Liver (tissue), 9 donors: ENCODE results near the gene UHMK1. TPM values are rescaled to one million over a fixed set of nuclear protein-coding genes. Genes with fewer than 3 reads are reported as not detected.

Source experiments
- DNase-seq: peaks from one replicate; pipeline ENCODE4 v3.0.0-alpha.2; 2017; ENCODE audit warnings: low spot score
- H3K27ac ChIP-seq, 2 donors: one replicate each; pipeline ENCODE4 v1.7.0; 2013; ENCODE audit warnings: inconsistent platforms in 2 of 2, low read length in 2 of 2, control low read depth in 1 of 2, low read depth in 1 of 2, mild to moderate bottlenecking in 1 of 2
- H3K27me3 ChIP-seq, 4 donors: one replicate each; pipeline versions ENCODE4 v1.6.1 to v1.7.0; 2013; ENCODE audit warnings: low read length in 3 of 4, inconsistent platforms in 1 of 4, mild to moderate bottlenecking in 1 of 4, moderate library complexity in 1 of 4; ENCODE audit not compliant: control insufficient read depth in 4 of 4, insufficient read depth in 4 of 4
- H3K36me3 ChIP-seq, 4 donors: one replicate each; pipeline versions ENCODE4 v1.6.1 to v1.7.0; 2013; ENCODE audit warnings: low read length in 3 of 4, mild to moderate bottlenecking in 3 of 4, low read depth in 1 of 4, moderate library complexity in 1 of 4; ENCODE audit not compliant: control insufficient read depth in 4 of 4, insufficient read depth in 3 of 4
- H3K4me1 ChIP-seq, 4 donors: one replicate each; pipeline versions ENCODE4 v1.6.1 to v1.7.0; 2013; ENCODE audit warnings: low read length in 3 of 4, mild to moderate bottlenecking in 3 of 4, moderate library complexity in 1 of 4; ENCODE audit not compliant: control insufficient read depth in 4 of 4, insufficient read depth in 4 of 4
- H3K4me3 ChIP-seq, 3 donors: one replicate each; pipeline versions ENCODE4 v1.6.1 to v1.7.0; 2013; ENCODE audit warnings: low read length in 3 of 3, control low read depth in 1 of 3, low read depth in 1 of 3, mild to moderate bottlenecking in 1 of 3
- H3K9ac ChIP-seq, 2 donors: one replicate each; pipeline ENCODE4 v1.7.0; 2013; ENCODE audit warnings: low read length in 2 of 2, mild to moderate bottlenecking in 2 of 2, moderate library complexity in 2 of 2, control low read depth in 1 of 2, low read depth in 1 of 2
- H3K9me3 ChIP-seq, 4 donors: one replicate each; pipeline versions ENCODE4 v1.6.1 to v1.7.0; 2013; ENCODE audit warnings: low read length in 3 of 4; ENCODE audit not compliant: control insufficient read depth in 4 of 4
- EGR1 ChIP-seq, 2 donors: IDR thresholded peaks; 2 replicates each; pipeline ENCODE4 v1.6.1; 2016 to 2018; ENCODE audit warnings: antibody characterized with exemption in 2 of 2, low read depth in 2 of 2
- FOXA1 ChIP-seq: IDR thresholded peaks from 2 replicates; pipeline ENCODE4 v1.6.1; 2016; ENCODE audit warnings: antibody characterized with exemption
- FOXA2 ChIP-seq: IDR thresholded peaks from 2 replicates; pipeline ENCODE4 v1.6.1; 2016; ENCODE audit warnings: antibody characterized with exemption
- GABPA ChIP-seq, 2 donors: IDR thresholded peaks in 1 of 2; conservative IDR thresholded peaks in 1 of 2; 2 replicates each; pipeline ENCODE4 v1.6.1; 2016; ENCODE audit warnings: antibody characterized with exemption in 2 of 2, mild to moderate bottlenecking in 1 of 2, moderate library complexity in 1 of 2
- HNF4A ChIP-seq, 2 donors: conservative IDR thresholded peaks; 2 replicates each; pipeline ENCODE4 v1.6.1; 2016; ENCODE audit warnings: antibody characterized with exemption in 2 of 2, mild to moderate bottlenecking in 2 of 2
- HNF4G ChIP-seq: IDR thresholded peaks from 2 replicates; pipeline ENCODE4 v1.6.1; 2016; ENCODE audit warnings: antibody characterized with exemption
- JUND ChIP-seq, 2 donors: IDR thresholded peaks; 2 replicates each; pipeline ENCODE4 v1.6.1; 2016; ENCODE audit warnings: antibody characterized with exemption in 2 of 2
- NR2F2 ChIP-seq: IDR thresholded peaks from 2 replicates; pipeline ENCODE4 v1.6.1; 2016; ENCODE audit warnings: antibody characterized with exemption
- RAD21 ChIP-seq, 2 donors: IDR thresholded peaks; 2 replicates each; pipeline ENCODE4 v1.6.1; 2016; ENCODE audit warnings: antibody characterized with exemption in 2 of 2, mild to moderate bottlenecking in 2 of 2
- RXRA ChIP-seq, 2 donors: IDR thresholded peaks; 2 replicates each; pipeline ENCODE4 v1.6.1; 2017 to 2018; ENCODE audit warnings: antibody characterized with exemption in 2 of 2, mild to moderate bottlenecking in 1 of 2
- SP1 ChIP-seq: IDR thresholded peaks from 2 replicates; pipeline ENCODE4 v1.6.1; 2018; ENCODE audit warnings: antibody characterized with exemption, mild to moderate bottlenecking
- TAF1 ChIP-seq: conservative IDR thresholded peaks from 2 replicates; pipeline ENCODE4 v1.6.1; 2016; ENCODE audit warnings: antibody characterized with exemption, mild to moderate bottlenecking
- WGBS: extraction: QIAGEN DNeasy Blood & Tissue Kit; methylation state at CpG from one replicate; pipeline ENCODE4 v1.1.7; 2013; 5-methylcytosine and 5-hydroxymethylcytosine counted together
- polyA plus RNA-seq, 2 donors: library from polyadenylated mRNA; stranded (reverse) in 1 of 2; unstranded in 1 of 2; fragments of 200-250 nt in 1 of 2; fragments of >200 nt in 1 of 2; fragmentation: Nextera tagmentation in 1 of 2; extraction: Ambion mirVana in 1 of 2; gene quantifications; one replicate each; pipeline versions ENCODE4 v1.2.1 to v1.2.3, GENCODE V29; 2013 to 2015
- total RNA-seq, 2 donors: library from RNA; depleted of rRNA; stranded (reverse); fragments of >200 nt; gene quantifications; one replicate each; pipeline ENCODE4 v1.2.3, GENCODE V29; 2014
- TF ChIP-seq, protein P1 (sequence below): IDR thresholded peaks from 2 replicates; pipeline ENCODE4 v1.6.1; 2016; ENCODE audit warnings: antibody characterized with exemption
- TF ChIP-seq, protein P2 (sequence below): IDR thresholded peaks from 2 replicates; pipeline ENCODE4 v1.6.1; 2016; ENCODE audit warnings: antibody characterized with exemption, mild to moderate bottlenecking
- TF ChIP-seq, protein P3 (sequence below): fragments of 150-350 bp; IDR thresholded peaks from 2 replicates; pipeline ENCODE4 v1.5.1; 2017; ENCODE audit warnings: improper control_type of control experiment, low read depth, low read length; ENCODE audit not compliant: missing input control
- TF ChIP-seq, protein P4 (sequence below): IDR thresholded peaks from 2 replicates; pipeline ENCODE4 v1.6.1; 2016; ENCODE audit warnings: antibody characterized with exemption
- TF ChIP-seq, protein P5 (sequence below): IDR thresholded peaks from 2 replicates; pipeline ENCODE4 v1.6.1; 2016; ENCODE audit warnings: antibody characterized with exemption
- donor health status: healthy.
- donor health status: healthy.
- donor health status: healthy.
- donor health status: healthy.
- donor health status: healthy.

The UHMK1 gene
- total and polyA plus RNA-seq, 4 donors: 15.8 to 64.3 (median 36.9) TPM

DNA sequence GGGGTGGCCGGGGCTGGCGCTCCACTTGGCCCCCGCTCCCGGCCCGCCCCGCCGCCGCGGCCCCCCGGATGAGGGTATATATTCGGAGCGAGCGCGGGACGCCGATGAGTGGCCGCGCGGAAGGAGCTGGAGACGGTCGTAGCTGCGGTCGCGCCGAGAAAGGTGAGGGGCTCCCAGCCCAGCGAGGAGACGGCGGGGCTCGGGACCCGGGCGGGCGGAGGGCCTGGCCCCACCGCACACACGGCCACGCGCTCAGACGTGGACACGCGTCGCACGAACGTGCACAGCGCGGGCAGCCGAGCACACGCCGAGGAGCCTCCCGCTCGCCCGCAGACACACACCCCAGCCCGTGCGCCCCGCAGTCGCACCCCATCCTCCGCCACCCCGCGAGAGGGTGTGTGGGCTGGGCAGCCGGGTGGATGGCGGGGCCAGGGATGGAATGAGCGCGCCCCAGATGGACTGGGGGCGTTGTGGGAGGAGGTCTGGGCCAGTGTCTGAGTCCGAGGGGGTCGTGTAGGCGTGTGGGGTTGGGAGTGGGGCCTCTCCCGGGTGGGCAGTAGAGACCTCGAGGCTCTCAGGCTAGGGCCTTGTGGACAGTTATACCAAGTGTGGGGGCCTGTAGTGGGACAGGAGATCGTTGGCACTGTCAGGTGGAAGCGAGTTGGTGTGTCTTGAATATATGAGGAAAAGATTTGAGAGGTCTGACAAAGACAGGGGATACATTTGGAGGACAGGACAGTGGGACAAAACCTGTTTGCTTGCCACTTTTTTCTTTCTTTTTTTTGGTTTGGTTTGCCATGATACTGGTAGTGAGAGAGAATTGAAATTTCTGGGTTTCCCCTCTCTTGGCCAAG, 64.2 kb downstream of the UHMK1 start, which contains the start of gene UAP1:
Gene UAP1 (plus strand): TSS at position 107 of the 854 bp plus-strand sequence. CDS start 4,347 bp downstream, outside the sequence.
- Histone ChIP-seq H3K4me1 (peaks cover 6 to 46% (median 17%) of the 10 kb centered on the region in 4 donors), H3K4me3 (peak within 1 kb of the TSS; percentile 80 to 99 (median 95)), H3K9me3 (no peaks in the 10 kb centered on the region), H3K36me3 (peaks cover 0 to 5% (median 1%) of the 10 kb centered on the region in 4 donors), H3K27me3 (no peaks in the 10 kb centered on the region), H3K9ac (peak within 1 kb of the TSS; percentile 94 to 97), H3K27ac (peak within 1 kb of the TSS; percentile 97 to 98)
- WGBS: under 1% methylated on average over 69 of the region's 69 CpGs
- TF ChIP-seq, protein P1, sequence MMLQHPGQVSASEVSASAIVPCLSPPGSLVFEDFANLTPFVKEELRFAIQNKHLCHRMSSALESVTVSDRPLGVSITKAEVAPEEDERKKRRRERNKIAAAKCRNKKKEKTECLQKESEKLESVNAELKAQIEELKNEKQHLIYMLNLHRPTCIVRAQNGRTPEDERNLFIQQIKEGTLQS: no peak
- TF ChIP-seq, protein P2, sequence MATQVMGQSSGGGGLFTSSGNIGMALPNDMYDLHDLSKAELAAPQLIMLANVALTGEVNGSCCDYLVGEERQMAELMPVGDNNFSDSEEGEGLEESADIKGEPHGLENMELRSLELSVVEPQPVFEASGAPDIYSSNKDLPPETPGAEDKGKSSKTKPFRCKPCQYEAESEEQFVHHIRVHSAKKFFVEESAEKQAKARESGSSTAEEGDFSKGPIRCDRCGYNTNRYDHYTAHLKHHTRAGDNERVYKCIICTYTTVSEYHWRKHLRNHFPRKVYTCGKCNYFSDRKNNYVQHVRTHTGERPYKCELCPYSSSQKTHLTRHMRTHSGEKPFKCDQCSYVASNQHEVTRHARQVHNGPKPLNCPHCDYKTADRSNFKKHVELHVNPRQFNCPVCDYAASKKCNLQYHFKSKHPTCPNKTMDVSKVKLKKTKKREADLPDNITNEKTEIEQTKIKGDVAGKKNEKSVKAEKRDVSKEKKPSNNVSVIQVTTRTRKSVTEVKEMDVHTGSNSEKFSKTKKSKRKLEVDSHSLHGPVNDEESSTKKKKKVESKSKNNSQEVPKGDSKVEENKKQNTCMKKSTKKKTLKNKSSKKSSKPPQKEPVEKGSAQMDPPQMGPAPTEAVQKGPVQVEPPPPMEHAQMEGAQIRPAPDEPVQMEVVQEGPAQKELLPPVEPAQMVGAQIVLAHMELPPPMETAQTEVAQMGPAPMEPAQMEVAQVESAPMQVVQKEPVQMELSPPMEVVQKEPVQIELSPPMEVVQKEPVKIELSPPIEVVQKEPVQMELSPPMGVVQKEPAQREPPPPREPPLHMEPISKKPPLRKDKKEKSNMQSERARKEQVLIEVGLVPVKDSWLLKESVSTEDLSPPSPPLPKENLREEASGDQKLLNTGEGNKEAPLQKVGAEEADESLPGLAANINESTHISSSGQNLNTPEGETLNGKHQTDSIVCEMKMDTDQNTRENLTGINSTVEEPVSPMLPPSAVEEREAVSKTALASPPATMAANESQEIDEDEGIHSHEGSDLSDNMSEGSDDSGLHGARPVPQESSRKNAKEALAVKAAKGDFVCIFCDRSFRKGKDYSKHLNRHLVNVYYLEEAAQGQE: no peak
- TF ChIP-seq JUND (IDR thresholded peaks at IDR 0.05) (no peak), NR2F2 (no peak), RAD21 (IDR thresholded peaks at IDR 0.05) (no peak), EGR1 (IDR thresholded peaks at IDR 0.05; ENCODE audit: low read depth in 2 of 2) (no peak), RXRA (IDR thresholded peaks at IDR 0.05) (no peak), HNF4G (no peak), SP1 (no peak), GABPA (IDR thresholded peaks at IDR 0.05 in 1 of 2, conservative IDR thresholded peaks at IDR 0.05 in 1 of 2) (no peak), FOXA1 (no peak), FOXA2 (no peak), TAF1 (no peak), HNF4A (conservative IDR thresholded peaks at IDR 0.05) (no peak)
- TF ChIP-seq, protein P3, sequence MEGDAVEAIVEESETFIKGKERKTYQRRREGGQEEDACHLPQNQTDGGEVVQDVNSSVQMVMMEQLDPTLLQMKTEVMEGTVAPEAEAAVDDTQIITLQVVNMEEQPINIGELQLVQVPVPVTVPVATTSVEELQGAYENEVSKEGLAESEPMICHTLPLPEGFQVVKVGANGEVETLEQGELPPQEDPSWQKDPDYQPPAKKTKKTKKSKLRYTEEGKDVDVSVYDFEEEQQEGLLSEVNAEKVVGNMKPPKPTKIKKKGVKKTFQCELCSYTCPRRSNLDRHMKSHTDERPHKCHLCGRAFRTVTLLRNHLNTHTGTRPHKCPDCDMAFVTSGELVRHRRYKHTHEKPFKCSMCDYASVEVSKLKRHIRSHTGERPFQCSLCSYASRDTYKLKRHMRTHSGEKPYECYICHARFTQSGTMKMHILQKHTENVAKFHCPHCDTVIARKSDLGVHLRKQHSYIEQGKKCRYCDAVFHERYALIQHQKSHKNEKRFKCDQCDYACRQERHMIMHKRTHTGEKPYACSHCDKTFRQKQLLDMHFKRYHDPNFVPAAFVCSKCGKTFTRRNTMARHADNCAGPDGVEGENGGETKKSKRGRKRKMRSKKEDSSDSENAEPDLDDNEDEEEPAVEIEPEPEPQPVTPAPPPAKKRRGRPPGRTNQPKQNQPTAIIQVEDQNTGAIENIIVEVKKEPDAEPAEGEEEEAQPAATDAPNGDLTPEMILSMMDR: no peak
- TF ChIP-seq, protein P4, sequence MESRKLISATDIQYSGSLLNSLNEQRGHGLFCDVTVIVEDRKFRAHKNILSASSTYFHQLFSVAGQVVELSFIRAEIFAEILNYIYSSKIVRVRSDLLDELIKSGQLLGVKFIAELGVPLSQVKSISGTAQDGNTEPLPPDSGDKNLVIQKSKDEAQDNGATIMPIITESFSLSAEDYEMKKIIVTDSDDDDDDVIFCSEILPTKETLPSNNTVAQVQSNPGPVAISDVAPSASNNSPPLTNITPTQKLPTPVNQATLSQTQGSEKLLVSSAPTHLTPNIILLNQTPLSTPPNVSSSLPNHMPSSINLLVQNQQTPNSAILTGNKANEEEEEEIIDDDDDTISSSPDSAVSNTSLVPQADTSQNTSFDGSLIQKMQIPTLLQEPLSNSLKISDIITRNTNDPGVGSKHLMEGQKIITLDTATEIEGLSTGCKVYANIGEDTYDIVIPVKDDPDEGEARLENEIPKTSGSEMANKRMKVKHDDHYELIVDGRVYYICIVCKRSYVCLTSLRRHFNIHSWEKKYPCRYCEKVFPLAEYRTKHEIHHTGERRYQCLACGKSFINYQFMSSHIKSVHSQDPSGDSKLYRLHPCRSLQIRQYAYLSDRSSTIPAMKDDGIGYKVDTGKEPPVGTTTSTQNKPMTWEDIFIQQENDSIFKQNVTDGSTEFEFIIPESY: no peak
- TF ChIP-seq, protein P5, sequence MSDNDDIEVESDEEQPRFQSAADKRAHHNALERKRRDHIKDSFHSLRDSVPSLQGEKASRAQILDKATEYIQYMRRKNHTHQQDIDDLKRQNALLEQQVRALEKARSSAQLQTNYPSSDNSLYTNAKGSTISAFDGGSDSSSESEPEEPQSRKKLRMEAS: no peak
- peak; percentile 50 for DNase-seq
